Keratinocyte (primary cell): Measurements from ENCODE around the gene GPR63. TPM values are rescaled to one million over a fixed set of nuclear protein-coding genes. Genes with fewer than 3 reads are reported as not detected.
A peak's percentile ranks its signal among the peaks of the same experiment; 100 is the strongest.

ENCODE experiments used
- DNase-seq: peaks from one replicate; pipeline ENCODE4 v3.0.0-alpha.2; 2011; ENCODE audit warnings: low read depth, missing footprints, low spot score
- FAIRE-seq: peaks from 2 replicates; lab custom pipeline; 2011; peaks lifted over from hg19 to GRCh38; lab: Jason Lieb, UNC
- H2AFZ ChIP-seq: 2 replicates; pipeline ENCODE4 v1.6.0; 2012; ENCODE audit warnings: low read length, control low read depth, inconsistent platforms; ENCODE audit not compliant: control insufficient read depth
- H3K27ac ChIP-seq: 2 replicates; pipeline ENCODE4 v1.5.1; 2011; ENCODE audit warnings: low read length; ENCODE audit not compliant: control insufficient read depth, insufficient read depth
- H3K27me3 ChIP-seq: 3 replicates; pipeline ENCODE4 v1.6.0; 2011; ENCODE audit warnings: low read length; ENCODE audit not compliant: control insufficient read depth, insufficient read depth; ENCODE audit errors: extremely low read depth
- H3K36me3 ChIP-seq, 2 experiments: 2 replicates in 1 of 2; 3 replicates in 1 of 2; pipeline ENCODE4 v1.5.1; 2011; ENCODE audit warnings: low read length in 2 of 2, mild to moderate bottlenecking in 1 of 2; ENCODE audit not compliant: control insufficient read depth in 2 of 2, insufficient read depth in 2 of 2; ENCODE audit errors: extremely low read depth in 1 of 2
- H3K4me1 ChIP-seq: 3 replicates; pipeline ENCODE4 v1.5.1; 2011; ENCODE audit warnings: low read length; ENCODE audit not compliant: control insufficient read depth, insufficient read depth; ENCODE audit errors: extremely low read depth
- H3K4me2 ChIP-seq: 3 replicates; pipeline ENCODE4 v1.6.0; 2011; ENCODE audit warnings: low read depth, low read length; ENCODE audit not compliant: control insufficient read depth, insufficient read depth; ENCODE audit errors: extremely low read depth
- H3K4me3 ChIP-seq, 3 experiments: fragments of 200-600 bp in 1 of 3; sonication (generic) in 1 of 3; 2 replicates in 2 of 3; 3 replicates in 1 of 3; pipeline ENCODE4 v1.5.1; 2011 to 2016; ENCODE audit warnings: low read length in 3 of 3, mild to moderate bottlenecking in 3 of 3, control low read depth in 2 of 3, inconsistent platforms in 1 of 3, low read depth in 1 of 3, mixed read lengths in 1 of 3, mixed run types in 1 of 3, moderate library complexity in 1 of 3; ENCODE audit not compliant: control insufficient read depth in 2 of 3, insufficient read depth in 2 of 3; ENCODE audit errors: extremely low read depth in 1 of 3
- H3K79me2 ChIP-seq: 2 replicates; pipeline ENCODE4 v1.6.0; 2012; ENCODE audit warnings: low read length; ENCODE audit not compliant: control insufficient read depth, insufficient read depth
- H3K9ac ChIP-seq: 3 replicates; pipeline ENCODE4 v1.6.0; 2011; ENCODE audit warnings: low read length; ENCODE audit not compliant: control insufficient read depth, insufficient read depth; ENCODE audit errors: extremely low read depth
- H3K9me1 ChIP-seq: 3 replicates; pipeline ENCODE4 v1.6.0; 2011; ENCODE audit warnings: low read length; ENCODE audit not compliant: control insufficient read depth, insufficient read depth; ENCODE audit errors: extremely low read depth
- H3K9me3 ChIP-seq: 2 replicates; pipeline ENCODE4 v1.5.1; 2012; ENCODE audit warnings: low read depth, low read length; ENCODE audit not compliant: control insufficient read depth
- H4K20me1 ChIP-seq: 3 replicates; pipeline ENCODE4 v1.6.0; 2011; ENCODE audit warnings: low read length; ENCODE audit not compliant: control insufficient read depth, insufficient read depth; ENCODE audit errors: extremely low read depth
- EZH2 ChIP-seq: IDR thresholded peaks from one replicate; pipeline ENCODE4 v1.6.1; 2012; ENCODE audit warnings: inconsistent platforms, mild to moderate bottlenecking, low read length, moderate library complexity
- dilution Hi-C: fragments of 300-500 bp; cut with MboI; formaldehyde crosslinking; loops from one replicate; pipeline ENCODE4 v1.7.0; 2020; ENCODE audit warnings: low sequenced_read_pairs; ENCODE audit not compliant: extremely low pct_ligation_motif_present
- polyA plus RNA-seq, 5 experiments: library from polyadenylated mRNA; depleted of rRNA in 3 of 5; stranded (reverse) in 3 of 5; stranded (forward) in 1 of 5; unstranded in 1 of 5; fragments of >200 nt; gene quantifications; 1 replicate in 1 of 5; 2 replicates in 3 of 5; 3 replicates in 1 of 5; pipeline versions ENCODE4 v1.2.1 to v1.2.3, GENCODE V29; 2011 to 2012; ENCODE audit warnings: missing spikeins in 2 of 5, low read depth in 1 of 5, low replicate concordance in 1 of 5
- TF ChIP-seq, protein P1 (sequence below), 3 experiments: IDR thresholded peaks in 1 of 3; conservative IDR thresholded peaks in 1 of 3; optimal IDR thresholded peaks in 1 of 3; 2 replicates in 2 of 3; 3 replicates in 1 of 3; pipeline versions ENCODE3 to v1.5.1; 2011; ENCODE audit warnings: low read length in 3 of 3, mild to moderate bottlenecking in 3 of 3, moderate library complexity in 2 of 3, control low read depth in 1 of 3, inconsistent platforms in 1 of 3; ENCODE audit not compliant: insufficient read depth in 2 of 3; ENCODE audit errors: extremely low read depth in 1 of 3

The GPR63 gene
- polyA plus RNA-seq, 1 donor (not counting 4 experiments of a cell fraction or from before 2014, with no cell fraction given) = 1.9 TPM

DNA sequence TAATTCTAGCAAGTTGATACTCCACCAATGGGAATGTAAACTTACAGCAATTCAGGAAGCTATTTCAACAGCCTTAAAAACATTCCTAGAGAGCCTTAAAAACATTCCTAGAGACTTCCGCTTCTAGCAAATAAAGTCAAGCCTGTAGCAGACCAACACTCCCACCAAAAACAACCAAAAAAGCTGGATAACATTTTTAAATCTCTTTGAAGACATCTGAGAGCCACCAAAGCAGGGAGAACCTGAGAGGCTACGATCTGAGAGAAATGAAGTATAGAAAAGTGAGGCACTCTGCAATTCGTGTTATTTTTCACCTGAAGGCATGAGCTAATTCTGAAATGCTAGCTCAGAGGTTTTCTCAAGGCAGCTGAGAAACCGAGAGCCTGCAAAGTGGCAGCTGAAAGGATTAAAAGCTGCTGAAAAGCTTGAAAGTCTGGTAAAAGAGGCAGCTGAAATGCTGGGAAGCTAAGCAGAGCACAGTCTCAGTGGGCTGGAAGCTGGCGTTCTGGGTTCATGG, 20.9 kb downstream of the GPR63 start:
- TF ChIP-seq, protein P1, sequence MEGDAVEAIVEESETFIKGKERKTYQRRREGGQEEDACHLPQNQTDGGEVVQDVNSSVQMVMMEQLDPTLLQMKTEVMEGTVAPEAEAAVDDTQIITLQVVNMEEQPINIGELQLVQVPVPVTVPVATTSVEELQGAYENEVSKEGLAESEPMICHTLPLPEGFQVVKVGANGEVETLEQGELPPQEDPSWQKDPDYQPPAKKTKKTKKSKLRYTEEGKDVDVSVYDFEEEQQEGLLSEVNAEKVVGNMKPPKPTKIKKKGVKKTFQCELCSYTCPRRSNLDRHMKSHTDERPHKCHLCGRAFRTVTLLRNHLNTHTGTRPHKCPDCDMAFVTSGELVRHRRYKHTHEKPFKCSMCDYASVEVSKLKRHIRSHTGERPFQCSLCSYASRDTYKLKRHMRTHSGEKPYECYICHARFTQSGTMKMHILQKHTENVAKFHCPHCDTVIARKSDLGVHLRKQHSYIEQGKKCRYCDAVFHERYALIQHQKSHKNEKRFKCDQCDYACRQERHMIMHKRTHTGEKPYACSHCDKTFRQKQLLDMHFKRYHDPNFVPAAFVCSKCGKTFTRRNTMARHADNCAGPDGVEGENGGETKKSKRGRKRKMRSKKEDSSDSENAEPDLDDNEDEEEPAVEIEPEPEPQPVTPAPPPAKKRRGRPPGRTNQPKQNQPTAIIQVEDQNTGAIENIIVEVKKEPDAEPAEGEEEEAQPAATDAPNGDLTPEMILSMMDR (optimal IDR thresholded peaks at IDR 0.05 in 1 of 3, IDR thresholded peaks at IDR 0.05 in 1 of 3, conservative IDR thresholded peaks at IDR 0.05 in 1 of 3; ENCODE audit: extremely low read depth in 1 of 3, insufficient read depth in 2 of 3, low read length in 3 of 3) = no peak
- TF ChIP-seq EZH2 = no peak
- H3K4me3 ChIP-seq = no peak overlapping the region
- DNase-seq = no peak
- H3K9ac ChIP-seq = no peak overlapping the region
- dilution Hi-C loops = no loop called here
- H3K79me2 ChIP-seq = no peaks in the 10 kb centered on the region
- peak overlapping the region; percentile 33 for H2AFZ ChIP-seq
- H3K9me3 ChIP-seq = no peaks in the 10 kb centered on the region
- H3K27me3 ChIP-seq = no peaks in the 10 kb centered on the region
- no peaks in the 10 kb centered on the region for H3K36me3 ChIP-seq
- FAIRE-seq = no peak
- no peaks in the 10 kb centered on the region for H4K20me1 ChIP-seq
- no peaks in the 10 kb centered on the region for H3K4me1 ChIP-seq
- no peak overlapping the region for H3K27ac ChIP-seq
- H3K9me1 ChIP-seq = no peaks in the 10 kb centered on the region
- H3K4me2 ChIP-seq = peak overlapping the region; percentile 14

DNA sequence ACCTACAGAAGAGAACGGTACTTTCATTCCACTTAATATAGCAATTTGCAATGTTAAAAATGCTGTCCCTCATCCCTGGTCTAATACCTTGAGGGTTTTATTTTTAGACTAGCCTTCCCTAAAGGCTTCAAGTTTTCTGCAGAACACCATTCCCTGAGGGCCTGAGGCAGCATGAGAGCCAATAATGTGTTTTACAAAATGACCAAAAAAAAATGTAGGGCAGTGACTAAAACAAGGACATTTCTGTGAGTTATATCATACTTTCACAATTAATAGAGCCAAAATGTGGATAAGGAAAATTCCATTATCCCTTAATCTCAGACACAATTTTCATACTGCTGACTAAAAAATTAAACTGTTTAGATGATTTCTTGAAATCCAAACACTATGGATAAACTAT, 22.7 kb downstream of the GPR63 start:
- no peak for DNase-seq
- FAIRE-seq = no peak
- no peak overlapping the region for H3K9ac ChIP-seq
- H3K27me3 ChIP-seq = no peaks in the 10 kb centered on the region
- no peak overlapping the region for H3K27ac ChIP-seq
- H2AFZ ChIP-seq = no peak overlapping the region
- H3K4me3 ChIP-seq = no peak overlapping the region
- dilution Hi-C loops = no loop called here
- H3K4me2 ChIP-seq = no peak overlapping the region
- H3K4me1 ChIP-seq = no peaks in the 10 kb centered on the region
- no peaks in the 10 kb centered on the region for H3K79me2 ChIP-seq
- TF ChIP-seq EZH2 = no peak
- TF ChIP-seq, protein P1 (optimal IDR thresholded peaks at IDR 0.05 in 1 of 3, IDR thresholded peaks at IDR 0.05 in 1 of 3, conservative IDR thresholded peaks at IDR 0.05 in 1 of 3; ENCODE audit: extremely low read depth in 1 of 3, insufficient read depth in 2 of 3, low read length in 3 of 3) = no peak
- no peaks in the 10 kb centered on the region for H3K9me3 ChIP-seq
- H3K36me3 ChIP-seq = no peaks in the 10 kb centered on the region
- H4K20me1 ChIP-seq = no peaks in the 10 kb centered on the region
- no peaks in the 10 kb centered on the region for H3K9me1 ChIP-seq
